ENCODE measurements around the gene KCTD21.
"Not testable (repeated sequence)": the region's sequence is repeated elsewhere in the genome, so short reads cannot be mapped to it uniquely, and the experiment has no call there.

KCTD21 gene

GRCh38 chr11:78188286-78189173 lies at the start of gene KCTD21, which contains the start of gene USP35:
TSS of gene KCTD21 (minus strand) at chr11:78188626. CDS start at chr11:78174554, 14,072 bp downstream.
TSS of gene USP35 (plus strand) at chr11:78188919. CDS start at chr11:78196246, 7,327 bp downstream.
- DNase-seq: peak; percentile 93

- no peak for DNase-seq
Measured at GRCh38 chr11:78237293-78238046, 49.0 kb upstream of the KCTD21 start.

GRCh38 chr11:78234006-78234405 lies 45.6 kb upstream of the KCTD21 start:
- no peak for DNase-seq

- DNase-seq: not testable (repeated sequence)
Measured at GRCh38 chr11:78233046-78233445, 44.6 kb upstream of the KCTD21 start.

- no peak for DNase-seq
Measured at GRCh38 chr11:78231962-78232501, 43.6 kb upstream of the KCTD21 start.

- no peak for DNase-seq
Measured at GRCh38 chr11:78230161-78230877, 41.9 kb upstream of the KCTD21 start.

GRCh38 chr11:78229106-78229505 lies 40.7 kb upstream of the KCTD21 start:
- no peak for DNase-seq

- no peak for DNase-seq
Measured at GRCh38 chr11:78228467-78228866, 40.0 kb upstream of the KCTD21 start.

GRCh38 chr11:78227921-78228320 lies 39.5 kb upstream of the KCTD21 start:
- DNase-seq: no peak

- no peak for DNase-seq
Measured at GRCh38 chr11:78226684-78227680, 38.6 kb upstream of the KCTD21 start.

- DNase-seq: no peak
Measured at GRCh38 chr11:78224906-78225420, 36.5 kb upstream of the KCTD21 start.

- no peak for DNase-seq
Measured at GRCh38 chr11:78224506-78224905, 36.1 kb upstream of the KCTD21 start.

- no peak for DNase-seq
Measured at GRCh38 chr11:78223320-78223954, 35.0 kb upstream of the KCTD21 start.

GRCh38 chr11:78222726-78223125 lies 34.3 kb upstream of the KCTD21 start:
- DNase-seq: not testable (repeated sequence)

GRCh38 chr11:78221396-78222315 lies 33.2 kb upstream of the KCTD21 start:
- DNase-seq: no peak

GRCh38 chr11:78220218-78221157 lies 32.1 kb upstream of the KCTD21 start:
- no peak for DNase-seq

- DNase-seq: no peak
Measured at GRCh38 chr11:78219493-78220217, 31.2 kb upstream of the KCTD21 start.
